ENCODE measurements around the gene CXCL14. TPM values are rescaled to one million over a fixed set of nuclear protein-coding genes. Genes with fewer than 3 reads are reported as not detected.

Gene CXCL14
- total RNA-seq, 4 donors from 2014 or later = 0.15 to 23.2 (median 3.8) TPM

- Histone ChIP-seq H3K36me3 (no peaks in the 10 kb centered on the region), H3K4me1 (peaks cover 0 to 23% (median 7%) of the 10 kb centered on the region in 3 donors), H3K9me3 (no peaks in the 10 kb centered on the region), H3K27me3 (peaks cover 99% of the 10 kb centered on the region), H3K4me3 (peak overlapping the region; percentile 17 to 51), H3K27ac (no peak overlapping the region)
- no peak for TF ChIP-seq POLR2AphosphoS5 (IDR thresholded peaks at IDR 0.05)
- no peak for TF ChIP-seq CTCF (IDR thresholded peaks at IDR 0.05)
- TF ChIP-seq POLR2A (IDR thresholded peaks at IDR 0.05) = no peak
- TF ChIP-seq EP300 (IDR thresholded peaks at IDR 0.05) = no peak
- no peak for ATAC-seq
- 5 to 23% methylated on average over 10 to 15 of the region's 77 CpGs for WGBS, 2 donors (ENCODE audit: low coverage in 1 of 2)
Observed at GRCh38 chr5:135543485-135544304, 35.1 kb downstream of the CXCL14 start.

- H3K36me3 ChIP-seq = no peaks in the 10 kb centered on the region
- peaks cover 0 to 4% (median 0%) of the 10 kb centered on the region in 3 donors for H3K9me3 ChIP-seq
- WGBS, 2 donors (ENCODE audit: low coverage in 1 of 2) = 30 to 43% methylated on average over 5 of the region's 5 CpGs
- H3K4me1 ChIP-seq = peaks cover 0 to 23% (median 7%) of the 10 kb centered on the region in 3 donors
- no peak for ATAC-seq
- TF ChIP-seq EP300 (IDR thresholded peaks at IDR 0.05) = no peak
- no peak overlapping the region for H3K27ac ChIP-seq
- peaks cover 99% of the 10 kb centered on the region for H3K27me3 ChIP-seq
- H3K4me3 ChIP-seq = peak overlapping the region; percentile 17 to 51
Observed at GRCh38 chr5:135543001-135543484, 35.7 kb downstream of the CXCL14 start.

- Histone ChIP-seq H3K36me3 (no peaks in the 10 kb centered on the region), H3K27me3 (peaks cover 99% of the 10 kb centered on the region)
Observed at GRCh38 chr5:135541807-135542502, 36.8 kb downstream of the CXCL14 start.

GRCh38 chr5:135539430-135540005 is 39.3 kb downstream of the CXCL14 start:
- WGBS, 2 donors (ENCODE audit: low coverage in 1 of 2) = 88% methylated on average over 3 of the region's 4 CpGs; no CpG with 5 or more reads in 1 of the 2 donors
- peaks cover 0 to 12% (median 0%) of the 10 kb centered on the region in 3 donors for H3K9me3 ChIP-seq
- peaks cover 99% of the 10 kb centered on the region for H3K27me3 ChIP-seq
- no peak for TF ChIP-seq EP300 (IDR thresholded peaks at IDR 0.05)
- TF ChIP-seq POLR2A (IDR thresholded peaks at IDR 0.05) = no peak
- TF ChIP-seq CTCF (IDR thresholded peaks at IDR 0.05) = no peak
- TF ChIP-seq POLR2AphosphoS5 (IDR thresholded peaks at IDR 0.05) = no peak
- H3K4me3 ChIP-seq = no peak overlapping the region
- no peak for ATAC-seq
- H3K27ac ChIP-seq = no peak overlapping the region
- peaks cover 0 to 37% (median 11%) of the 10 kb centered on the region in 3 donors for H3K4me1 ChIP-seq
- H3K36me3 ChIP-seq = no peaks in the 10 kb centered on the region

More at GRCh38 chr5:135541807-135542502, 36.8 kb downstream of the CXCL14 start:
- WGBS, 2 donors (ENCODE audit: low coverage in 1 of 2) = 37 to 41% methylated on average over 6 to 9 of the region's 11 CpGs
- H3K9me3 ChIP-seq = peaks cover 0 to 12% (median 0%) of the 10 kb centered on the region in 3 donors
- no peak overlapping the region for H3K4me3 ChIP-seq
- ATAC-seq = no peak
- peaks cover 0 to 23% (median 7%) of the 10 kb centered on the region in 3 donors for H3K4me1 ChIP-seq
- H3K27ac ChIP-seq = no peak overlapping the region
- TF ChIP-seq POLR2A (IDR thresholded peaks at IDR 0.05) = no peak
- no peak for TF ChIP-seq EP300 (IDR thresholded peaks at IDR 0.05)
- no peak for TF ChIP-seq POLR2AphosphoS5 (IDR thresholded peaks at IDR 0.05)
- TF ChIP-seq CTCF (IDR thresholded peaks at IDR 0.05) = no peak

GRCh38 chr5:135538261-135538660 is 40.5 kb downstream of the CXCL14 start:
- Histone ChIP-seq H3K9me3 (peaks cover 0 to 12% (median 0%) of the 10 kb centered on the region in 3 donors), H3K27ac (no peak overlapping the region), H3K36me3 (no peaks in the 10 kb centered on the region), H3K4me3 (no peak overlapping the region), H3K27me3 (peaks cover 99% of the 10 kb centered on the region), H3K4me1 (peaks cover 0 to 26% (median 4%) of the 10 kb centered on the region in 3 donors)
- ATAC-seq = no peak
- 98 to 100% methylated on average over 3 to 5 of the region's 5 CpGs for WGBS, 2 donors (ENCODE audit: low coverage in 1 of 2)
- TF ChIP-seq POLR2A (IDR thresholded peaks at IDR 0.05) = no peak
- TF ChIP-seq POLR2AphosphoS5 (IDR thresholded peaks at IDR 0.05) = no peak
- no peak for TF ChIP-seq CTCF (IDR thresholded peaks at IDR 0.05)
- TF ChIP-seq EP300 (IDR thresholded peaks at IDR 0.05) = no peak
